Left renal cortex interstitium (tissue), 4 donors: ENCODE measurements around the gene PSEN2. TPM values are rescaled to one million over a fixed set of nuclear protein-coding genes. Genes with fewer than 3 reads are reported as not detected.
A peak's percentile ranks its signal among the peaks of the same experiment; 100 is the strongest.
"Not testable (repeated sequence)": the region's sequence is repeated elsewhere in the genome, so short reads cannot be mapped to it uniquely, and the experiment has no call there.

ENCODE experiments used
- DNase-seq, 4 donors: peaks; one replicate each; pipeline ENCODE4 v3.0.0-alpha.2; 2013; ENCODE audit warnings: low read depth in 4 of 4, low spot score in 2 of 4, missing footprints in 1 of 4
- polyA plus RNA-seq, 4 donors: library from polyadenylated mRNA; unstranded; fragments of 120-200 nt; gene quantifications; one replicate each; pipeline ENCODE4 v1.2.1, GENCODE V29; 2013; ENCODE audit not compliant: insufficient read length in 4 of 4

PSEN2 gene
- polyA plus RNA-seq, 4 donors = 16.6 to 19.2 (median 16.9) TPM

DNA sequence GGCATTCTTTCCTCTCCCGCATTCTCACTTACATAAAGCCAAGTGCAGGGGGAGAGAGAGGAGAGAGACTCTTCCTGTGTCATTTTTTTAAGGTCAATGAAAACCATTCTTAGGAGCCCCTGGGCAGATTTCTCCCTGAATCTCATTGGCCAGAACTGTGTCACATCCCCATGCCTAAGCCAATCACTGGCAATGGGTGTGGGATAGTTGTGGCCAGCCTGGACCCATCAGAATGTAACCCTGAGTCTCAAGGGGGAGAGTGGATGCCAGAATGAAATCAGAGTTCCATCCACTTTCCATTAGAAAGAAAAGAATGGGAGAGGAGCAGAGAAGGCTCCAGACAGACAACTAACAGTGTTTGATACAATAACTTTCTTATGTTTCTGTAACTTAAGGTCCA is 38.5 kb downstream of the PSEN2 start:
- no peak for DNase-seq

DNA sequence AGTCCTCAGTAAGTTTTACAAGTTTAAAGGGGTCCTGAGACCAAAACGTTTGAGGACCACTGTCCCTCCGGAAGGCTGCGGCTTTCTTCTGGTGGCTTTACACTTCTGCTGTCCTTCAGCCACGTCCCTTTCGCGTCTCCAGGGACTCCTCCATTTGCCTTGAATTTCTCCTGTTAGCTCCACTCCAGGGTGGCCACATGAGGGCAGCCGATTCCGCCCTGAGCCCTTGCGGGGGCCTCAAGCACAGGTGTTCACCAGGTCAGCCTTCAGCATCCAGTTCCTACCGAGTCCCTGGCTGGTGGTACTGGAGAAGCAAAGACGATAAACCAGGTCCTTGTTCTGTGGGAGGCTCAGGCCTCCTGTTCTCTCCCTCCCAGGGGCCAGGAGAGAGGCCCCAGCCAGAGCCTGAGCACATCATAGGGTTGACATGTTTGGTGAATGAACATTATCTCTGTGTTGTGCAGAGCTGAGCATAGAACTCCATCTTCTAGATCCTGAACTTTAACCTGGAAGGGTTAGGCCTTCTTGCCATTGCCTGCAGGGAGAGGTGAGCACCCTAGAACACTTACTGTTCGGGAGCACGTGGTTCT is 42.3 kb downstream of the PSEN2 start:
- DNase-seq = peak; percentile 17 to 41 (median 29)

DNA sequence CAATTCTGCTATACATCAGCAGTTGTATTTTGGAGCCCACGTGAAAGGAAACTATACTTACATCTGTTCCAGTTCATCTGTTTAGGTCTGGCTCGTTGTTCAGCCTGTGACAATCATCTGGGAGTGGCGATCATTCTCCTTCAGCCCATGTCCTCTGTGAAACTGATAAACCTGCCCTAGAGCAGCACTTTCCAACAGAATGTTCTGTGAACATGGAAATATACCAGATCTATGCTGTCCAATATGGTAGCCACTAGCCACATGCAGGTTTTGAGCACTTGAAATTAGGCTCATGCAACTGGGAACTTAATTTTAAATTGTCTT is 45.2 kb downstream of the PSEN2 start:
- DNase-seq = no peak

DNA sequence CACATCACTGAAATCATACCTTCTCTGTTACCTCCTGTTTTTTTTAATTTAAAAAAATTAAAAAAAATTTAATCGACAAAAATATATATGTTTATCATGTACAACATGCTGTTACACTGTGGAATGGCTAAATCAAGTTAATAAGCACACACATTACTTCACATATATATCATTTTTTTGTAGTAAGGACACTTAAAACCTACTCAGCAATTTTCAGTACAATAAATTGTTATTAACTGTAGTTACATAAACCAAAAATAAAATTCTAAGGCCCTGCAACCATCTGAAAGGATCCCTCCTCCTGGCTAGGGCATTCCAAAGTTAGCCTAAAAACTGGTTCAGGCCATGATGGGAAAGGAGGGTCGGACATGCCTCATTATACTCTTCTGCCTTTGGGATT is 46.1 kb downstream of the PSEN2 start:
- DNase-seq = no peak

DNA sequence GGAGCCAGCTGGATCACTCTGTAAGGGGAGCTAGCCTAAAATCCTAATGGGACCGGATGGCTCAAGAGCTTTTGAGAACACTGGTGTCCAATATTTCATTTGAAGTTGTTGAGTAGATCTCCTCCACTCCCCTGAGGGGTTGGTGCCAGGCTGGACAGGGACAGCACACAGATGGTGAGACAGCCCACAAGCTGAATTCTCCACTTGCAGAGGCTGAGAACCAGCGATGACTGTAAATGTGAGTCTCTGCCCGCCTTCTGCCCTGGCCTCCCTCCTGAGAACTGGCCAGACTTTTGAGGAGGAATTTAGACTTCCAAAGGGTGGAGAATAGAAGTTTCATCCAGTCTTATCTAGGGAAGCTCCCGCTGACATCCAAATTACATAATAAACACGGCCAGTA is 49.2 kb downstream of the PSEN2 start:
- no peak for DNase-seq

DNA sequence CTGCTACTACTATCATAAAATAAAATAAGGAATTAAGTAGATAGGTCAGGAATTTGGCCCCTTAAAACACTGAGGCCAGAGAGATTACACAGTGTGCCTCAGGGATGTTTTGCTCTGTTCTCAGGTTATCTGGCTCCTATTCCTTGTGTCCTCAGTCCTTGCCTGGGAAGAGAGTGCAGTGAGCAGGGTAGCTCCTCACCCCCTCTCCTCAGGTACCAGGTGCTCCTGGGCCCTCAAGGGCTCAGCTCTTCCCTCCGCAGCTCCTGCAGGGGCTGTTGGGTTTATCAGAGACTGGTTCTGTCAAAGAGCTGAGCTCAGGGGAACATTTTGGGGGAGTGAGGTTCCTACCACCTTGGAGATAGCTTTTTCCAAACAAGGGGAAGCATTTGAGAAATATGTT is 49.6 kb downstream of the PSEN2 start:
- no peak for DNase-seq

DNA sequence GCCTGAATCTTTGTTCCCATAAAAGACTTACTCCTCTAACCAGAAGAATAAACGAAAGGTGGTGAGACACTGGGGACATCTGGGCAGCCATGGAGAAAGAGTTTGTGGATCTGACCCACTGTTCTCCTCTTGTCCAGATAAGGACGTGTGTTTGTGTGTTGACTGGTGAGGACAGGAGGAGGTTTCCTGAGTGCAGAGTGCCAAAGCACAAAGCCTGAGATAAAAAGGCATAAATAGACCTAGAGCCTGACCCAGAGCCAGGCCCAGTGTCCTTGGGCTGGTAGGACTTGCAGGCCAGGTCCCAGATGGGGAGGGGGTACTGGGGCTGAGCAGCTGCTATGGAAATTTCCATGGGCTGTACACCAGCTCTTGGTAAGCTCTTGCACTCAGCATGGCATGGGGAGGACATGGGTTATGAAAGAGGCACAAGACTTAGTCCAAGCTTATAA is 50.1 kb downstream of the PSEN2 start:
- DNase-seq = no peak

DNA sequence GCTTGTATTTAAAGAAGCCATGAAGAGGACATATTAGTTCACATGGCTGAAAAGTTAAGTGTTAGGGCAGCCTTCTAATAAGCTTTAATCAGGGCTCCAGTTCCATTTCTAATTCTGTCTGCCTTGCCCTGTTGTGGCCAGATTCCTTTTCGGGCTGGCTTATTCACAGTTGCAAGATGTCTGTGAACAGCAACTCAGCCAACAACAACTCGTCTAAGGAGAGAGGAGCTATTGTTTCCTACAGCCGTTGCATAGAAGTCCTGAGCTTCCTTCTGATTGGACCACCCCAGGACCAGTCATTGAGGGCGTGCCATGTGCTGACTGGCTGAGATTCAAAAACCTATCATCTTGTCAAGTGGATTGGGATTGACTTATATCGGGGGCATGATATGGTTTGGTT is 51.1 kb downstream of the PSEN2 start:
- DNase-seq = no peak

DNA sequence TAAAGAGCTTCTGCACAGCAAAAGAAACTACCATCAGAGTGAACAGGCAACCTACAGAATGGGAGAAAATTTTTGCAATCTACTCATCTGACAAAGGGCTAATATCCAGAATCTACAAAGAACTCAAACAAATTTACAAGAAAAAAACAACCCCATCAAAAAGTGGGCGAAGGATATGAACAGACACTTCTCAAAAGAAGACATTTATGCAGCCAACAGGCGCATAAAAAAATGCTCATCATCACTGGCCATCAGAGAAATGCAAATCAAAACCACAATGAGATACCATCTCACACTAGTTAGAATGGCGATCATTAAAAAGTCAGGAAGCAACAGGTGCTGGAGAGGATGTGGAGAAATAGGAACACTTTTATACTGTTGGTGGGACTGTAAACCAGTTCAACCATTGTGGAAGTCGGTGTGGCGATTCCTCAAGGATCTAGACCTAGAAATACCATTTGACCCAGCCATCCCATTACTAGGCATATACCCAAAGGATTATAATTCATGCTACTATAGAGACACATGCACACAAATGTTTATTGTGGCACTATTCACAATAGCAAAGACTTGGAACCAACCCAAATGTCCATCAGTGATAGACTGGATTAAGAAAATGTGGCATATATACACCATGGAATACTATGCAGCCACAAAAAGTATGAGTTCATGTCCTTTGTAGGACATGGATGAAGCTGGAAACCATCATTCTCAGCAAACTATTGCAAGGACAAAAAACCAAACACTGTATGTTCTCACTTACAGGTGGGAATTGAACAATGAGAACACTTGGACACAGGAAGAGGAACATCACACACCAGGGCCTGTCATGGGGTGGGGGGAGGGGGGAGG is 59.1 kb downstream of the PSEN2 start:
- not testable (repeated sequence) for DNase-seq

DNA sequence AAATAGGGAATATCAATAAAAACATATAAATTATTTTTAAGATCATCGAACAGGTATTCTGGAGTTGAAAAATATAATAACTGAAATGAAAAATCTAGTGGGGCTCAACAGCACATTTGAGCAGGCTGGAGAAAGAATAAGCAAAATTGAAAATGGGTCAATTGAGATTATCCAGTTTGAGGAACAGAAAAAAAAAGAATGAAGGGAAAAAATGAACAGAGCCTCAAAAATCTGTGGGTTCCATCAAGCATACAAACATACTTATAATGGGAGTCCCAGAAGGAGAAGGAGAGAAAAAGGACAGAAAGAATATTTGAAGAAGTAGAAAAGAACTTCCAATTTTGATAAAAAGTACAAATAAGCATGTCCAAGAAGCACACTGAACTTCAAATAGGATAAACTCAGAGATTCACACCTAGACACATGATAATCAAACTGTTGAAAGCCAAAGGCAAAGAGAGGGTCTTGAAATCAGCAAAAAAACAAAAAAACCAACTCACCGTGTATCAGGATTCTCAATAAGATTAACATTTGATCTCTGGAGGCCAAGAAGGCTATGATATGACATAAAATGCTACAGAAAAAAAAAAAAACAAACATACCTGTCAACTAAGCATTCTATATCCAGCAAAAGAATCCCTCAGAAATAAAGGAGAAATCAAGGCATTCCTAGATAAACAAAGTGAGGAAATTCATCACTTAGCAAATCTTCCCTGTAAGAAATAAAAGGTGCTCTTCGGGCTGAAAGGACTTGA is 64.2 kb downstream of the PSEN2 start:
- DNase-seq = no peak

DNA sequence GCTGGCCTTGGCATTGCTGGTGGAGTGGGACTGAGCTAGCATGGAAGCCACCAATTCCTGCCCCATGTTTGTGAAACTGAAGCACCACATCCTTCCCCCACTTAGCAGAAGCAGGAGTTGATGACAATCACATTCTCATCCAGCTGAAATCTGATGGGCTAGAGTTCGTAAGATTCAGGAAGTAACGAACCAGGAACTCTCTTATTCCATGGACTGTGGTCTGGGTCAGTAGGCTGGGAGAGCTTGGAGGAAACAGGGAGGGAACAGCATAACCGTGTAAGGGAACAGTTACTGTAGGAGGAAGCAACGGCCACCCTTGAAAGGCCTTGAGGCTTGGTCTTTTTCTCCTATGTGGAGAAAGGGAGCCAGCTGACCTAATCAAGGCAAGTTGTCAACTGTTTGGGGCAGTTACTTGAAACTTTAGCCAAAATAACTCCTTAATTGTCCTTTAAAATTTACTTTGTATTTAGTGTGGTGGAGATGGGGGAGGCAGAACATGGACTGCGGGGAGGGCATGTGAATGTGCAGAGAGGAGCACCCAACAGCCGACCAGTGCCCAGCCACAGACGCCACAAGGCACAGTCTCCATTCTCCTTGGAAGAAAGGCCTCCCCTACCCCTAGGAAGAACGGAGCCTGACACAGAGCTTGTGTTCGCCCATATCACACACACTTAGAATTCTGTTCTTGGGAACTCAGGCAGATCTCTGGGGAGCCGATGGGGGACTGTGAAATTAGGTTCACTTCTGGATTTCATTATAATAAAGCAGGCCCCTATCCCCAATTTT is 67.7 kb downstream of the PSEN2 start:
- no peak for DNase-seq

DNA sequence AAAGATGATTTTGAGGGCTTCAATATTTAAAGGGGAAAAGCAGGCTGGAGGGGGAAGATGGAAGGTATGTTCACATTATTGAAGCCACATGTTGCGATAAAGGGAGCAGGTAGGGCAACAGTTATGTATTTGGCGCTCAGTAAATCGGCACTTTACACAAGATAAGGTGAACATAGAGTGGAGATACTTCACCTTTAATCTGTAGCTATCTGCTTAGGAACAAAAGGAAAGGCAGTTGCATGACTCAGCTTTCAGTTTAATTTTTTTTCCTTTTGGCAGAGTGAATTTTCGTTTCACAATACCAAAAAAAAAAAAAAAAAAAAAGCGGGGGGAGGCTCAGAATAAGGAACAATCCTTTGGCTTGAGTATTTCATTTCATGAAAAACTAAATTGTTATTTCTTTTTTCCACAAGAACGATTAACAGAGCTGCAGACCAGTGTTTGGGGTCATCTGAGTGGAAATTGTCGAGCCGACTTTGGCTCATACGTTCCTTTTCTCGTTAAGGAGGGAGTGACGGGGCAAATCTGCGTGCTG is 68.6 kb downstream of the PSEN2 start:
- DNase-seq = peak in 2 of 4 donors; percentile 8 to 9

DNA sequence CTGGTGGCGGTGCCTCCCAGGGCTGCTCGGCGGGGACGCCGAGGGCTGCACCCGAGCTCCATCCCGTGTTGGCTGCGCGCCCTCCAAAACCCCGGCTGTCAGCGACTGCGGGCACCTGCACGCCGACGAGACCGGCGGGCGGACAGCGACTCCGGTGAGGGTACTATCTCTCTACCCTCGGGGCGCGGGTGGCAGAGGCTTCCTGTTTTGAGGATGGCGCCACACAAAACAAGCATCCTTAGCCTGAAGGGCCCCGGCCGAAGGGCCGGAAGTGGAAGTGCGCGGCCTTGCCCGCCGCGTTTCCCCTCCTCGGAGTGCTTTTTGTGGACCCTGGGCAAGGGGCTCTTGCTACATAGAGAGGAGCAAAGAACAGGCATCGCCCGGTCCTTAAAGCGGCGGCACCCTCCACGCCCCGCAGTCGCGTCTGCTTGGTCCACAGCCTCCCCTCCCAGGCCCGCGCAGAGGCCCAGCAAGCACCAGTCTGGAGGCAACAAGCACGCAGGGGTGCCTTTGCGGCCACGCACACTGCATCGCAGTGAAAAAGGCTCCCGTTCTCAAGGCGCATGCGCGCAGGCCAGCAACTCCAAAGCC is 69.1 kb downstream of the PSEN2 start:
- peak in 2 of 4 donors; percentile 45 to 94 for DNase-seq

DNA sequence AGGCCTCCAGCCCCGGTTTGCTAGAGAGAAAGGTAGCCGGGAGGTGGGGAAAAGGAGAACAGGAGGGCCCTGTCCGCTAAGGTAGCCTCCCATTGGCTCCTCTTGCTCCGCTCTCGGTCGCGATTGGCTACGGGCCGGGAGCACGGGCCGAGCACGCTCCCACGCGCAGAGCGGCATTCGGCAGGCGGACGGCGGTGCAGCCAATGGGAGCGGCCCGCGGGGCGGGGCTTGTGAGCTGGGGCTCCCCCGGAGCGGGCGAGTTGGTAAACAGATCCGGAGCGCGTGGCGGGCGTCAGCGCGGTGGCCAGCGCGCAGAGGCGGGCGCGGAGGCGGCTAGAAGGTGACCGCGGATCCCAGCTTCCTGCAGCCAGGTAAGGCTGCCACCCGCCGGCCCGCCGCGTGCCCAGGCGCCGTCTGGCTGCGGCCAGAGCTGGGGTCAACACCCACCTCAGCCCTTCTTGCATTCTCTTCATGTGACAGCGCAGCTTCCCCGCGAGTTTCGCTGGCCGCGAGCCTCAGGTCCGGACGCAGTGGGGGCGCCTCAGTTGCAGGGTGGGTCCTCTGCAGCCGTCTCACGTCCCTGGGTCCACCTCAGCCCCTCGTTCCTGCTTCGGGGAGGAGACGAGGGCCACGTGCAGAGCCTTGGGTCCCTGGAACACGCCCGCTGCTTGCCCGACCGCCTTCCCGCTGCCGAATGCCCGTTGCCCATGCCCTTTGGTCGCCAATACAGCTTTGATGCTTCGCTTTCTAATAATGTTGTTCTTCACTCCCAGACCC is 69.8 kb downstream of the PSEN2 start, which contains the start of gene COQ8A:
Gene COQ8A (plus strand): TSS at position 266 of the 777 bp plus-strand sequence. CDS start 21,092 bp downstream, outside the sequence.
- peak; percentile 15 to 98 (median 96) for DNase-seq

DNA sequence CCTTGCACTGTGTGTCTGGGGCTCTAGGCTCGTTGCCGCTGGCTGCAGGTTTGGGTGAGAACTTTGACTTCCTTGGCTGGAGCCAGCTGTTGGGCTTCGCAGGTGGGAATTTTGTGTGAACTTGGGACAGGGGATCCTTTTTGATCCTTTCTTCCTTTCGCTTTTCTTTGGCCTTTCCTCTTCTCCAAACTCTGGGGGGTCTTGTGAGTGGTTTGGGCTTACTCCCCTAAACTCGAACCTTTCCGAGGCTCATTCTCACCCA is 70.3 kb downstream of the PSEN2 start:
- no peak for DNase-seq

DNA sequence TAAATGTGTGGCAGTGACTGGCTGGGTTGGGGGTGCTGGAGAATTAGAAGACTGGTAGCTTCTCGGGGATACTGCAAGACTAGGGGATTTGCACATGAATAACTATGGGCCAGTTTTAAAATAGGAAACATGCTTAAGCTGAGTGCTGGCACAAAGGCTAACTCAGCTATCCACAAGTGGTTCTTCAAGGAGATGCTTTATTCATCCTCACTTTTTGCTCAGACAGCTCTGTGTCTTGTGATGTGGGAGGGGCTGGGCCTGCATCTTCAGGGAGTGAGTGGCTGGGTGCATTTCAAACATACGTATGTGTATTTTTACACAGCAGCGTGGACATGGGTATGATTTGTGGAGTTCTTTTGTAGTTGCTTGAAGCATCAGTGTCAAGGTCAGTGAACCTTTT is 72.0 kb downstream of the PSEN2 start:
- DNase-seq = no peak

DNA sequence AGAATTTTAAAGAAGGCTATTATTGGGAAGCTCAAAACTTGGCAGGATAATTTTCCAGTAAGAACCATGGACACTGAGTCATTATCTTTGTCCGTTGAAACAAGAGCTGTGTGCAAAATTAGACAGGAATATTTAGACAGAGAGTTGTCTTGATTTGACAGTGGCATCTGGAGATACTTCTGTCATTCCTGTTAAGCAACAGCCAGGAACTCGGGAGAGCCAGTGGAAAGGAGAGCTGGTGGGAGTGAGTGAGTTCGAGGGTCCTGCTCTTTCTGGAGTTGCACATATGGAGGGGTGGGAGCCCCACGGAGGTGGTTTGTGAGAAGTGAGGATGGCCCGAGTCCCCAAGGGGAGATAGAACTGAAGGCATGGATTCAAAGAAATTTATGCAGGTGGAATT is 72.7 kb downstream of the PSEN2 start:
- no peak for DNase-seq

DNA sequence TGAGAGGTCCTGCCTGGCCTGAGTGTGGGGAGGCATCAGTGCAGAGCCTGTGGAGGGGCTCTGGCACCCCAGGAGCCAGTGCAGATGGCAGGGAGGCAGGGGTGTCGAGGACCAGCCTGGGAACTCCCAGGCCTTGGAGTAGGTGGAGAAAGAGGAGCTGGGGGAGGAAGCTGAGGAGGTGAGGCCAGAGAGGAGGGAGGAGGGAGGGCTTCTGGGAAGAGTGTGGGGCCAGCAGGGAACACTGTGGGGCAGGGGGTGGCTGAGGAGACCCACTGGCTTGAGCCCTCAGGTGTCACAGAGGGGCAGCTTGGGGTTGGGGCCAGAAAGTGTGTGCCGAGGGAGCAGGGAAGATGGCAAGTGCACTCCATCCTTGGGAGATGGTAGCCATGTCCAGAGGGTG is 73.5 kb downstream of the PSEN2 start:
- DNase-seq = no peak

DNA sequence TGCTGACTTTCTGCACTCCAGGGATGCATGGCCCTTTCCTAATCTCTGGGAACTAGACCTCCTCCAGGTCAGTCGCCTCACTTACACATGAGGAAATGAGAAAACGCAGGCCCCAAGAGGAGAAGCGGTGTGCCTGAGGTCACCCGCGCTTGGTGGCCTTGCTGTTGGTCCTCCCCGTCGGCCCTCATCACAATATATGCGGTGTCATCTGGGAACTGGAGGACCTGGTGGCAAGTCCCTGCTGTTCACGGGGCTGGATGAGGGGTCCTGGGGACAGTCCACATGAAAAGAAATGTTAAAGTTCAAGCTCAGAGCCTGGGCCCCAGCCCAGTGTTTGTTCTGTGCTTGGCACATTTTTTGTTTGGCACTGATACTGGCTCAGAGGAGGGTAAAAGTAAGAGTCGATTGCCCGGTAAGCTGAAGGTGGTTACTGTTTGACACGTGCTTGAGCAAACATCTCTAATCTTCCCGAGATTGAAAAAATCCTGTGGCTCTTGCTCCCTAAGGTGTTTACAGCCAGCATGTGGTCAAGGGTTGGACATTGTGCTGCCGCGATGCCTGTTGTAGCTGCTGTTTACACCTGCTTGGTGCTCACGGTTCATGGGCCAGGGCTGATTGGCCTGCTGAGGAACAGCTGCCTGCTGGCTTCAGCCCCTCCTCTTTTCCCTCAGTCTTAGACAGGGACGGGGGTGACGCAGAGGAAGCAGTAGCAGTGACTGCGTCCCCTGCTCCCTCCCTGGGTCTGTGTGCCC is 74.9 kb downstream of the PSEN2 start:
- peak in 1 of 4 donors; percentile 13 for DNase-seq
